NCI-H1436 treated with DMSO at 0.1 percent for 48 hours (cell line): Measurements from ENCODE around the gene SAMM50.

ENCODE experiments used
- DNase-seq: peaks from one replicate; lab custom pipeline; 2025; lab: John Stamatoyannopoulos, UW

Gene SAMM50

DNA sequence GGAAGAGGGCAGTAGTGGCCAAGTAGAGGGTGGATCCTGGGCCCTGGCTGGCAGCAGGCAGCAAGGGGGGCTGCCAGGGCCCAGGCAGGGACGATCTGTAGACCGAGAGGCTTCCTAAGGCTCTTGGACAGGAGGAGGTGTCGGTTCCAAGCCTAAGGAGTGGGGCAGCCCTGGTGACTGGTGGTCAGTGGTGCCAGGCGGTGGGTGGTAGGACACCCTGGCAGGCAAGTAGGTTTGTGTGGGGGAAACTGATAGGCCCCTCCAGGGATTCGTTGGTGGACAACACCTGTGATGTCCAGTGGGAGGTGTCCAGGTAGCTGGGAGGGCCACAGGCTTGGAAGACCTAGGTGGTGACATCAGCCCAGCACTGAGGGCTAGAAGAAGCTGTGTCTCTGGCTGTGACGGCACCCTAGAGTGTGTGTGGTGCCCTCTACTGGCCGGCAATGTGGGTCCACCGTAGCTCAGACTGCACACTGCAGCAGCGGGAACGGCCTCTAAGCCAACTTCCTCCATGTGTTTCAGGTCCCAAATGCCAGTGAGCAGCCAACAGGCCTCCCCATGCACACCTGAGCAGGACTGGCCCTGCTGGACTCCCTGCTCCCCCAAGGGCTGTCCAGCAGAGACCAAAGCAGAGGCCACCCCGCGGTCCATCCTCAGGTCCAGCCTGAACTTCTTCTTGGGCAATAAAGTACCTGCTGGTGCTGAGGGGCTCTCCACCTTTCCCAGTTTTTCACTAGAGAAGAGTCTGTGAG, 9.4 kb upstream of the SAMM50 start:
- no peak for DNase-seq

DNA sequence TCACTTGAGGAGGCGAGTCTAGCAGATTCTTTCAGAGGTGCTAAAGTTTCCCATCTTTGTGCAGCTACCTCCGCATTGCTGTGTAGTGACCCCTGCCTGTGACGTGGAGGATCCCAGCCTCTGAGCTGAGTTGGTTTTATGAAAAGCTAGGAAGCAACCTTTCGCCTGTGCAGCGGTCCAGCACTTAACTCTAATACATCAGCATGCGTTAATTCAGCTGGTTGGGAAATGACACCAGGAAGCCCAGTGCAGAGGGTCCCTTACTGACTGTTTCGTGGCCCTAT, 8.9 kb upstream of the SAMM50 start:
- no peak for DNase-seq

DNA sequence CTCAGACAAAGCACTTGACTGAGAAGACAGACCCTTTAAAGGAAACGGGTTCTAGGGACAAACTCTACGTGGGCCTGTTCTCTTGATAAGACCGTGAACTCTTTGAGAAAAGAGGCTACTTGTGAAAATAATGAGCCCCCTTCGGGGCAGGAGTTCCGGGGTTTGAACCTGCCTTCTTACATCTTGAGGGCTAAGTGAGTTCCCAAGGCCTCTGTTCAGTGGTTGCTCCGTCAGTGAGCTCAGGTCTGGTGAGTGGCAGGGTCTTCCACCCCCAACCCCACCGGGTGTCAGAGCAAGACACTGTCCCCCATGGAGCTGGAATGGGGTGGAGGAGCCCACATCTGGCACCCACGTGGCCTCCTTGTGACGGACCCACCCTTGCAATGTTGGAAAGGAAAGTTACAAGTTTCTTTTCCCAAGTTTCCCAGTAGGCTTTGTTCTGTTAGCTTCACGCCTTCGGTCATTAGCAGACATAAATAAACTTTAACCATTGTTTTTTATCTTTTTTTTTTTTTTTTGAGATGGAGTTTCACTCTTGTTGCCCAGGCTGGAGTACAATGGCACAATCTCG, 6.3 kb upstream of the SAMM50 start:
- no peak for DNase-seq

DNA sequence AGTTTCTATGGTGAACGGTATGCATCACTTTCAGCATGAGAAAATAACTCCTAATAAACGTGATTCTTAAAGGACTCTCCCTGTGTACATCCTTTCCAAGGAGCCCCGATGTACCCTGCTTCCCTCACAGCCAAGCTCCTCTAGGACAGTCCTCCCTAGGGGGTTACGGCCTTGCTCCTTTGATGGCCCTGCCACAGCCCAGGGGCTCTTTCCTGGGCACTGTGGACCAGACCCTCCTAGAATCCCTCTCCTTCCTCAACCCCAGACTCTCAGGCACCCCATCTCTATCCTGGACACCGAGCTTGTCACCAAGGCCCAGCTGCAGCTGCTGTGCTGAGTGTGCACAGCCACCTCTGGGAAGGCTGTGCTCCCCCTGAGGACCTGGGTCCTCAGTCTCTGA, 3.9 kb upstream of the SAMM50 start:
- DNase-seq = no peak

DNA sequence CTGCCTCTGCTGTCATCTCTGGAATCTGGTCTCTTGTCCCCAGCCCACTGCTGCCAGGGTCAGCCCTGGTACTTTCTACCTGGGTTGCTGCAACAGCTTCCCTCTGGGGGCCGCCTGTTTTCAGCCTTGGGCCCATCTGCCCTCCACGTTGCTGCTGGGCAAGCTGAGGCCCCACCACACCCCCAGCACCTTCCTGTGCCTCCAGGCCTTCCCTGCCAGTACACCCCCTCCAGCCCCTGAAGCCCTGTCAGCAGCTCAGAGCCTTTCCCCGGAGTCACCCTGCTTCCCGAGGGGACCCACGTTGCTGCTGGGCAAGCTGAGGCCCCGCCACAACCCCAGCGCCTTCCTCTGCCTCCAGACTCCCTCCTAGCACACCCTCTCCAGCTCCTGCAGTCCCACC, 3.3 kb upstream of the SAMM50 start:
- no peak for DNase-seq

DNA sequence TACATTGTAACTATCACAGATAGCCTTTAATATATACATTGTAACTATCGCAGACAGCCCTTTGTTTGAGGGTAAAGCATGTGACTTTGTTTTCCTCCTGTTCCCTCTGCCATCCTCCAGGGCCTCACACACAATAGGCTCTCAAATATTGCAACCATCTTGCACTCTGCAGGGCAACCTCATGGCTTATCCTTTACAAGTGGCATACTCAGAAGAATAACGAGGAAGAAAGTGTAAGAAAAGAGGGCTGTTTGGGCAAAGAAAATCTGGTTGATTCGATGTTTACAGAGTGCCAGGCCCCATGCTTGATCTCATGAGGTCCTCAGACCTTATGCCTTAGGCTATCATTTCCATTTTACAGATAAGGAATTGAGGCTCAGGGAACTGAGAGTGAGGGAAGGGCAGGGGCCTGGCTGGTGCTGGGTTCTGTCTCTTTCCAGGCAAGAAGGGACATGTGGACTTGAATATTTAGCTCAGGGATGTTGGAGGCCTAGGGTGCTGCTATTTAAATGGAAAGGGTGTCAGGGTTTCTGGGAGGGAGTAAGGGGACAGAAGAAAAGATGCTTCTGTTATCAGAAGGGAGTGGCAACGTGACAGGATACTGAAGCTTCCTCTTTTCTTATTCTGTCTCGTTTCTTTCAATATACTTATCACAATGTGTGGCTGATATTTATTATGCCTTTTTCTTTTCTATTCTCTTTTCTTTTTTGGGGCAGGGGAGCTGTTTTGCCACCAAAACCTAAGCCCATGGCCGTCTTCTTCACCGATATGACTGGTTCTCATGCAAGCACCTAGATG, 1.1 kb upstream of the SAMM50 start:
- no peak for DNase-seq

DNA sequence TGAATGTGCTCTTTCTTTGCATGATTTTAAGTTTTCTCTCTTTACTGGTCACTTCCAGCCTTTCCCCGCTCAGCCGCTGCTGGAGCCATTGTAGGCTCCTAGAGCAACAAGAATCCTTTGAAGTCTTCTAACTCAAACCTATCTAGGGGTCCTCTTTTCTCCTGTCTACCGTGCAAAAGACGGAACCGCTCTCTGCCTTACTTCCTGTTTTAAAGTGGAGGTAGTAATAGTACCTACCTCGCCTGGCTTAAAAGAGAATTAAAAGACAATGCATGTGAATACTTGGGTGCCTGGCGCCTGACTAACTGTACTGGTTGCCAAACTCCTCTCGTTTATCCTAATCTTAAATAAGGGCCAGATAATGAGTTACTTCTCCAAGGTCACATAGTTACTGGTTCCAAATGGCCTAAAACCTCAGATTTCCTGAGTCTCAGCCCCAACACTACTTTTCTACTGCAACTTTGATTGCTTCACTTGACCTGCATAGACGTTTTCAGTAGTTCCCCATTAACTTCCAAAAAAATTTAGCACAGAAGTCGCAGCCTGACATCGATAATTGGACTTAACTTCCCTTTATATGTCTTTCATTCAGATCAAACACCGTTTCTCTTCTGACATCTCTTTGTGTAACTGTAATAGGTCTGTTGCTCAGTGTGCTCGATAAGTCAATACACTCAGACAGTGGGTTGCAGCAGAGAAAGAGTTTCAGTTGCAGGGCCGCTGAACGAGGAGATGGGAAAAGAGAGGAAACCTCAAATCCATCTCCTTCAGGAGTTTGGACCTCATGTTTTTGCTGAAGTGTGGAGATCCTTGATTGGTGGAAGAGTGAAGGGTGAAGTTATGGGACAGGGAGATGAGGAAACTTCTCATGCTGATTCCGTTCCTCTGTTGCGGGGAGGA, 891 bp downstream of the SAMM50 start:
- DNase-seq = no peak

DNA sequence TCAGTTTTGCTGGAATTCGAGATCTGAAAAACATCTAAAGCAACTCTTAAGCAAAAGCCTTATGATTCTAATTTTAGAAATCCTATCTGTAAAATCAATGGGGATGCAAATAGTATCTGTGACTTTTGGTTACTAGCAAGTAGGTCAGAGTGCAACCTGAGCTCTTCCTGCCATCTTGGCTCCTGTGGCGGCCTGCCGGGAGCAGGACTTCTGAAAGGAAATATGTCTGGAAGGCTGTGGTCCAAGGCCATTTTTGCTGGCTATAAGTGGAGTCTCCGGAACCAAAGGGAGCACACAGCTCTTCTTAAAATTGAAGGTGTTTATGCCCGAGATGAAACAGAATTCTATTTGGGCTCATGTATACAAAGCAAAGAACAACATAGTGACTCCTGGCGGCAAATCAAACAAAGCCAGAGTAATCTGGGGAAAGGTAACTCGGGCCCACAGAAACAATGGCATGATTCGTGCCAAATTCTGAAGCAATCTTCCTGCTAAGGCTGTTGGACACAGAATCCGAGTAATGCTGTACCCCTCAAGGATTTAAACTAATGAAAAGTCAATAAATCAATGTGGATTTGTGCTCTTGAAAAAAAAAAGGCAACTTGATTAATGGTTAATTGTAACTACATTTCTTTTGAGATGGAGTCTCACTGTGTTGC, 1.7 kb downstream of the SAMM50 start:
- DNase-seq = no peak

DNA sequence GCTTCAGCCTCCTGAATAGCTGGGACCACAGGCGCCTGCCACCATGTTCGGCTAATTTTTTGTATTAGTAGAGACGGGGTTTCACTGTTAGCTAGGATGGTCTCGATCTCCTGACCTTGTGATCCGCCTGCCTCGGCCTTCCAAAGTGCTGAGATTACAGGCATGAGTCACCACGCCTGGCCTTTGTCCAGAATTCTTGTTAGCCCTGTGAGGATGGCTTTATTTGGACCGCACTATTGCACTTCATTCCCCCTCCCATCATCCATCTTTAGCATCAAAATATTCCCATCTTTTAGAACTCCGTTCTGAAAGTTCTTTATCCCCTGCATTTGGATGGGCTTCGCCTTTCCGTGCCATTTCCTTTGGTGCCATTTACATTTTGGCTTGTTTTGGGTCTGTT, 2.6 kb downstream of the SAMM50 start:
- DNase-seq = no peak

DNA sequence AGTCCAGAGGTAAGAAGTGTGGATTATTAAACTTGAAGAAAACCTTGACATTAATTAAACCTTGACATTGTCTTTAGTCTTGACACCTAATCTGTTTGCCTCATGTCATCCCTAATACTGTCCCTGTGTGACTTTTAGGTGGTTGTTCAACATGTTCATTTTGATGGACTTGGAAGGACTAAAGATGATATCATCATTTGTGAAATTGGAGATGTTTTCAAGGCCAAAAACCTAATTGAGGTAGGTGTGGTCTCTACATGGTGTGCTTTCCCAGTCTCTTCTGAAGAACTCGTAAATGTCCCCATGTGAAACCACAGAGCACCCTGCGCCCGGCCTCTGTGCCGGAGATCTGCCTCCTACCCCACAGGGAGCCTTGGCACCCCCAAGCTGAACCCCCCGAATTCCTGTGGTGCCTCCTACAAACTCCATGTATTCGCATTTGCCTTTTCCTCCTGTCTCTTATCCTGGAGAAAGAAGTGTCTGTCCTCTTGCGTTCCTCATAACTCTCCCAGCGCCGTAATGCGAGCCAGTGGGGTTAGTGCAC, 9.1 kb downstream of the SAMM50 start:
- DNase-seq = no peak

DNA sequence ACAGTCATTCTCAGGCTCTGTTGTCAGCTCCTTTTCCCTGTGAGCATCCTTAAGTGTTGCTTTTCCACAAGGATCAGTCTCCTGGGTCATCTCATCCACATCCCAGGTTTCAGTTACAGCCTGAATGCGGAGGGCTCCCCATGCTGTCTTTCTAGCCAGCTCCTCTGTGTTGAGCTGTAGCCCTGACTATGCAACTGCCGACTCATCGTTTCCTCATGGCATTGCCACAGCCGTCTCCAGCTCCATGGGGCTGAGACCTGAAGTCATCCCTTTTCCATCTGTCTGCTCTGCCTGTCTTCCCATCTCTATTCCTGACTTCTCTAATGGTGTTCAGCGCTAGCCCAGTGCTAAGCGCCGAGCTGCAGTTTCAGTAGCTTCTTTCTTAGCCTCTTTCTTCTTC, 11.8 kb downstream of the SAMM50 start:
- DNase-seq = no peak

DNA sequence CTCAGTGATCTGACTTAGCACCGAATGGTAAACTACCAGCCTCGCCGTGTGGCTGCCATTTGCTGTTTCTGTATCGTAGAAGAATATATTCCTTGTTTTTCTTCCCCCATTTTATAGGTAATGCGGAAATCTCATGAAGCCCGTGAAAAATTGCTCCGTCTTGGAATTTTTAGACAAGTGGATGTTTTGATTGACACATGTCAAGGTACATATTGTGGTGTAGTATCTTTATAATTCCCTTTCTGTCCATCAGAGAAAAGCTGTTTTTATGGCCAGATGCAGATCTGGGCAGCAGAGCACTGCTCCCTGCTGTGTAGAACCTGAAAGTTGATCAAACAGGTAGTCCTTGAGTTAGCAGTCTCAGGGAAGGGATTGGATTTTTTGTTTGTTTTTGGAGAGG, 13.4 kb downstream of the SAMM50 start:
- no peak for DNase-seq

DNA sequence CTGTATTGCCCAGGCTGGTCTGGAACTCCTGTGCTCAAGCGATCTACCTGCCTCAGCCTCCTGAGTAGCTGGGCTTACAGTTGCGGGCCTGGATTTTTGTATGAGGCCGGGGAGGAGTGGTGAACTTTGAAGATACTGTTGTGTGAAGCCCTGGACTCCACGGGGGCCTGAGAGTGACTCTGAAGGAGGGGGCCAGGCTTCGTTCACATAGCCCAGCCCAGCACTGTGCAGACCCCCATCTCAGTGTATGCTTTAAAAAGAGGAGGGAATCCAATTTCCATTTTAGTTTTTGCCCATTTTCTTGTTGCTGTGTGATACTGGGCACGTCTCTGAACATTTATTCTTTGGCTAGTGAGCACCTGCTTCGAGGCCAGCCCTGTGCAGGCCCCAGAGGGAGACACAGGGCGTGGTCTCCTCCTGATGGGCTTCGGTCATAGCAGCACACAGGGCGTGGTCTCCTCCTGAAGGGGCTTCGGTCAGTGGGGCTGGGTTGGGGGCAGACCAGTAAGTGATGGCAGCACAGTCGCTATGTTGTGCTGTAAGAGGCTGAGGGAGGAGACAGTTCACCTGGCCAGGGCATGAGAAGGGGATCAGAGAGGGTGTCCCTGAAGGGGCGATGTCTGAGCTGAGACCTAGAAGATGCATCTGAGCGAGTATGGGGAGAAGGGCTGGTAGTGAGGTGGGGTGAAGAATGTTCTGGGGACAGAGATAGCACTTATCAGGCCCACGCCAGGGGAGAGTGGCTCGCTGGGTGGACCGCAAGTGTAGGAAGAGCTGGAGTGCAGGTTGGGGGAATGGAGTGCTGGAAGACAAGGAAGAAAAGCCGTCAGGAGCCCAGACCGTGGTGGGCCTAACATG, 14.0 kb downstream of the SAMM50 start:
- no peak for DNase-seq

DNA sequence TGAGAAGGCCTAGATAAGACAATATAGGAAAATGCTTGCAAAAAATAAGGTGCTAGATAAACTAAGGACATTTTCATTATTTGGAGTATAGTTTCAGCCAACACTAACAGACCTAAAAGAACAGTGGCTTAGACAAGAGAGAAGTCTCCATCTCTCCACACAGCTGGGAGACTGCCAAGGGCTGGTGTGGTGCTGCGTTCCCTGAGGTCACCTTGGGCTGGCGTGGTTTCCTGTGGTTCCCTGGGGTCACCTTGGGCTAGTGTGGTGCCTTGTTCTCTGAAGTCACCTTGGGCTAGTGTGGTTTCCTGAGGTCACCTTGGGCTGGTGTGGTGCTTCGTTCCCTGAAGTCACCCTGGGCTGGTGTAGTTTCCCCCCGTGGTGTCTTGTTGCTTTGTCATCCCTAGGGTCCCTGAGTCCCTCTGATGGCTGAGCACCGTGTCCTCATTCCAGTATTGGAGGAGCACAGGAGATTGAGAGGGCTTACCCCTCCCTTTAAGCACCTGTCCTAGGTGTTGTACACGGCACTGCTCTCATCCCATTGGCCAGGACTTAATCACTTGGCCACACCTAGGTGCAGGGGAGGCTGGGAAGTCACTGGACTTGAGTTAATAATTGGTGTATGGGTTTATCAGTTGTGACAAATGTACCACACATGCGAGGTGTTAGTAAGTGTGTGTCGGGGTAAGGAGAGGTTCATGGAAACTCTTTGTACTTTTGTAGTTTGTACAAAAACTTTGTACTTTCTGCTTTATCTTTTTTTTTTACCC, 14.9 kb downstream of the SAMM50 start:
- DNase-seq = no peak

DNA sequence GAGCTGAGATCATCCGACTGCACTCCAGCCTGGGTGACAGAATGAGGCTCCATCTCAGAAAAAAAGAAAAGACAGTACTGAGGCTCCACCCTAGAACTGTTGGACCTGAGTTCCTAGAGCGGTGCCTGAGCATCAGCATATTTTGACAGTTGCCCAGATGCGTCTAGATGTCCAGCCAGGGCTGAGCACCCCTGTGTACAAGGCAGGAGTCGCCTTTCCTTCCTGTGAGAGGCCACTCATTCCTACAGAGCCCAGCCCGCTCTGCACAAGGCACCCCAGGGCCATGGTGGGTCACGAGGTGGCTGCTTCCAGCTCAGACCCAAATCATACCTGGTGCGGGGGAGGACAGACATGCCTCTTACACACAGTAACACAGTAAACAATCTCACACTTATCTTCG, 15.9 kb downstream of the SAMM50 start:
- no peak for DNase-seq

DNA sequence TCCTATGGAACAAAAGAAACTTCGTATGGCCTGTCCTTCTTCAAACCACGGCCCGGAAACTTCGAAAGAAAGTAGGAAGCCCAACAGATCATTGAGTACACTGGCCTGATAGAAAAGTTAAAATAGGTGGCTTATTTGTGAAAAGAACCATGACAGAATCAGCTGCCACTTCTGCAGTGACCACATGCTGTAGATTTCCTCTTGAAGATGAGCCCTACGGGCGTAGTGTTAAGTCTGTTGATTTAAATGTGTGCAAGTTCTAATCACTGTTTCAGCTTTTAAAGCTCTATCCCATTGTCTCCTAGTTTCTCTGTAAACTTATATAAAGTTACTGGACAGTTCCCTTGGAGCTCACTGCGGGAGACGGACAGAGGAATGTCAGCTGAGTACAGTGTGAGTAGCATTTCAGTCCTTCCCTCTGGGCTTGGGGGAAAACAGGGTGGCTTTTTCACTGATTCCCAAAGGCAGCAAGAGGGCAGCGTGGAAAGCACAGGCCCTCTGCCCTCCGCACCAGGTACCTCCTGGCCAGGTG, 17.8 kb downstream of the SAMM50 start:
- DNase-seq = no peak

DNA sequence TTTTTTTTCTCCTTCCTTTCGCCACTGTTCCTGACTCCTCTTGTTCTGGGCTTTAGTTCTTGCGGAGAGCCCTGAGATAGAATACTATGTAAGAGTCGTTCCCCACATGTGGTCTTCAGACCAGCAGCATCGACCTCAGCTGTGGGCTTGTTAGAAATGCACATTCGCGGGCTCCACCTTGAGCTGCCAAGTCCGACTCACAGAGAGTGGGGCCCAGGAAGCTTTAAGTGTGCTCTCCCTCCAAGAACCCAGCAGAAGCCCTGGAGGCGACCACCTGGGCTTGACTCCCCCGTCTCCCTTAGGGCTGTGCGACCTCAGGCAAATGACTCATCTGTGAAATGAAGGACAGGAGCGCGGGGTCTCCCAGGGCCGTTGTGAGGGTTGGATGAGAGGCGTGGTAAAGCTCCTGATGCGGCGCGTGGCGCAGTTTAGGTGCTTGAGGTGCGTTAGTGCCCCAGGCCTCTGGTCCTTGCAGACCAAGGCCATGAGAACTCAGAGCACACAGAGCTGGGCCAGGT, 18.8 kb downstream of the SAMM50 start:
- DNase-seq = no peak

DNA sequence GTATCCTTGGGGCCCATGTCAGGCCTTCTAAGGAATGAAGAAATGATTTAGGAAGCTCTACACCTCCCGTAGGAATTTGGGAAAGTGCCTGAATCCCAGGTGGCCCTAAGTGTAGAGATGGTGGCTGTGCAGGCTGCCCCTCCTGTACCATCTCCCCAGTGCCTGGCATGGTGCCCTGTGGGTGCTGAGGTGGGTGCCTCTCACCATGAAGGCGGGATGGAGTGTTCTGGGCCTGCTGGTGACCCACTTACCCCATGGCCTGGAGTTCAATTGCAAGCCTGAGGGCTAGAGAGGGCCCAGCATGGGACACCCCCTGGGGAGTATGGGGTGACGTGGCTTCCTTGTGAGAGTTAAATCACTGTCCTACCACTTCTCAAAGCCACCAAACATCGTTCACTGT, 19.8 kb downstream of the SAMM50 start:
- no peak for DNase-seq
